RCC 7860 (cell line): ENCODE results near the gene OR2B6.
A peak's percentile ranks its signal among the peaks of the same experiment; 100 is the strongest.

Experiments used
- DNase-seq: peaks from one replicate; pipeline ENCODE4 v3.0.0-alpha.2; 2015; ENCODE audit warnings: low spot score
- FAIRE-seq: peaks from 2 replicates; lab custom pipeline; 2012; peaks lifted over from hg19 to GRCh38; lab: Jason Lieb, UNC

OR2B6 gene

DNA sequence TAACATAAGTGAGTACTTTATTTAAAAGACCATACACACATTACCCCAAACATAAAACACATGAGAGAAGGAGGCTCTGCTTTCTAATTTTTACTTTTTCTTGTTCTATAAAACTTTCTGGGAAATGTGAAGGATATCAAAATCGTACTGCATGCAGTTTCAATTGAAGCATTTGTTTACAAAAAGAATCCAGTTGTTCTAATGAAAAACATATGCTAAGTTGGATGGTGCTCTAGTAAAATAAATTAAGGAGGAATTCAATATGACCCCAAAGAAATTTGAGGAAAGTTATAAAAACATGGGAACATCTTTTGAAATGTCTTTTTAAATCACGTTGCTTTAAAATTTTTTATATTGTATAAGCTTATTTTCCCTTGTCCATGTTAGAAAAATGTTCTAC, 37.6 kb downstream of the OR2B6 start:
- FAIRE-seq (no peak), DNase-seq (no peak)

- FAIRE-seq, result no peak
- DNase-seq, result no peak
Measured at GRCh38 chr6:28000351-28001045, 43.5 kb downstream of the OR2B6 start.

DNA sequence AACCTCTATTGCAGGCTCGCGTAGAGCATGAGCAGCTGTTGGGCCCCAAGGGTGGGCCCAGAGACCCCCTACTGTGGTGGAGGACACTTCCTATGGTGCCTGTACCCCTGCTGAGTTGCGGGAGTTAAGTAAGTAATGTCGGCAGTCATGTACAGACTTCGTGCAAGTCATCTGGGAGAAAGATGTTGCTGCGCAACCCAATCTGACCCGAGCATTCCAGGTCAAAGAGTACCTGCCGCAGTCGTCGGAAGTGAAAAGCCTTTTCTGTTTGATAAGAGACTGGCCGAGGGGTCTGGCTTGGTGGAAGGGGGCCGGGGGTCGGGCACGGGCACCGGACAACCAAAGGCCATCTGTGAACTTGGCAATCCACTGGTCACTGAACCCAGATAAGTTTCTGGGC, 44.3 kb downstream of the OR2B6 start:
- no peak for FAIRE-seq
- DNase-seq, result no peak

DNA sequence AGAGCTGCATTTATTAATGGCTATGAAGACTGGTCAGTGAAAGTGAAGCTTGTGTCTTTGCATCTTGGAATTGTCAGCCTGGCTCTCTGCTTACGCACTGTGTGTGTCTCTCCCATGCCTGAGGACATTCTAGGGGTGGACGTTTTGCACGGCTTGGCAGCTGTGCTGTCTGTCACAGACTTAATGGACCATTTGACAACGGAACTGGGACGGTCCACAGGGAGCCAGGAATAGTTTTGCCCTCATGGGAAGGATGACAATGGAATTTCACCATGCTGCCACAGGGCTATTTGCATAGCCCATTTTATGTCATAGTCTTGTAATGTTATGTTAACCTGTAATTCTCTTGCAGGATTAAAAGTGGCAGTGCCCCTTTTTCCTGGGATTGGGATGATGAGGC, 44.7 kb downstream of the OR2B6 start:
- FAIRE-seq (no peak), DNase-seq (no peak)

GRCh38 chr6:28002161-28002560, 45.1 kb downstream of the OR2B6 start:
- DNase-seq, result peak; percentile 48
- FAIRE-seq, result peak; percentile 28

DNA sequence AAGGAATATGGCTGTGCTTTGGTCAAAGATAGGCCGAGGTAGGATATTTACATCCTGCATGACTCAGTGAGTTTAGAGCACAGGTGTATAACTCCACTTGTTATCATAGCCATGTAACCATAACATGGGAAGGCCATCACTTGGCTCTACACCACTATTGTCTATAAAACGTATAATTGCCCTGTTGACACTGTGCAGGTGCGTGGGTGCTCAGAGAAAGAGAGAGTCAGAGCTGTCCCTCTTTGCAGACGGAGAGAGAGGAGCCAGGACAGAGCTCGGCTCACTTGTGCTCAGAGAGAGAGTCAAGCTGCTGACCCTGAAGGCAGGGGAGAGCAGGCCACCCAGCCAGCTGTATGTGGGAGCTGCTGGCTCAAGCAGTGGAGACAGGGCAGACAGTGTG, 46.0 kb downstream of the OR2B6 start:
- DNase-seq, result no peak
- no peak for FAIRE-seq

DNA sequence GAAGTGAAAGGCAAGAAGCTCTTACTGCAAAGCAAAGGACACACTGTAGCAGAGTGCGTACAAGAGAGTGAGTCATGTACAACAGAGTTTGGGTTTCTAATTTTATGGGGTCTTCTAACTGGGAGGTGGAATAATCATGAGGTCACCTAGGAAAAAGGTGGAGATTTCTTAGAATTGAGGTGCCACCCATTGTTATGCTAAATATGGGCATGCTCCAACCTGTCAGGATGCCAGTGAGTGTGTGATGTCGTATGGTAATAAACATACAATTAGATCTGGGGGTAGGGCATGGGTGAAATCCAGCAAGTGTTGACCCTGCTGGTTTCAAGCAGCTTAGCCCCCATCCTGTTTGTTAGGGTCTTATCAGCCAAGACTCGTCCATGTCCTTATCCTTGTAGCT, 46.6 kb downstream of the OR2B6 start:
- DNase-seq, result no peak
- FAIRE-seq, result no peak

GRCh38 chr6:28004350-28005151, 47.5 kb downstream of the OR2B6 start:
- no peak for FAIRE-seq
- no peak for DNase-seq

GRCh38 chr6:28005152-28005890, 48.3 kb downstream of the OR2B6 start:
- FAIRE-seq, result no peak

GRCh38 chr6:28005975-28006374, 48.9 kb downstream of the OR2B6 start:
- no peak for FAIRE-seq
- no peak for DNase-seq

More at GRCh38 chr6:28005152-28005890, 48.3 kb downstream of the OR2B6 start:
- DNase-seq, result no peak
